ENCODE results near the gene EML6. TPM values are rescaled to one million over a fixed set of nuclear protein-coding genes. Genes with fewer than 3 reads are reported as not detected.
"Not testable (repeated sequence)": the region's sequence is repeated elsewhere in the genome, so short reads cannot be mapped to it uniquely, and the experiment has no call there.

Gene EML6
- polyA plus RNA-seq, 2 of the 4 experiments (the other 2 are of a cell fraction) = 1.4 to 1.5 TPM

- no peak for TF ChIP-seq CTCF (IDR thresholded peaks at IDR 0.05)
These were observed 261.0 kb downstream of the EML6 start (continued) for GRCh38 chr2:54984476-54984875.

GRCh38 chr2:54986264-54986663, 262.8 kb downstream of the EML6 start:
- 87% methylated on average over 3 of the region's 3 CpGs for WGBS (ENCODE audit: missing lambda C conversion rate)
- no peak for ATAC-seq
- CTCF ChIA-PET = interaction anchor here (0.7 to 2.1 kb wide), 4 partner anchors 9 to 86 kb away, joined by 4 to 5 read pairs (median 4); no protein-coding TSS in a partner anchor
- no peak overlapping the region for H3K27ac ChIP-seq
- H3K9me3 ChIP-seq = no peaks in the 10 kb centered on the region
- peaks cover 35% of the 10 kb centered on the region for H3K4me1 ChIP-seq
- no peak overlapping the region for H3K4me2 ChIP-seq
- H3K4me3 ChIP-seq = no peak overlapping the region
- DNase-seq (ENCODE audit: low read depth in 1 of 2, low spot score in 1 of 2) = no peak
- no peak for FAIRE-seq
- no peak for TF ChIP-seq JUN (IDR thresholded peaks at IDR 0.05)
- TF ChIP-seq NPAS2 (CRISPR knock-in tag; IDR thresholded peaks at IDR 0.05; ENCODE audit: borderline replicate concordance) = no peak
- POLR2A ChIA-PET = no interaction called here

GRCh38 chr2:54988612-54989011, 265.1 kb downstream of the EML6 start:
- peaks cover 29% of the 10 kb centered on the region for H3K4me1 ChIP-seq
- H3K27ac ChIP-seq = no peak overlapping the region
- WGBS (ENCODE audit: missing lambda C conversion rate) = 88% methylated on average over 3 of the region's 3 CpGs
- FAIRE-seq (no peak), DNase-seq (ENCODE audit: low read depth in 1 of 2, low spot score in 1 of 2) (no peak), ATAC-seq (no peak)
- CTCF ChIA-PET = interaction anchor here (0.6 to 2.6 kb wide), 3 partner anchors 26 to 89 kb away, joined by 3 to 7 read pairs (median 3); no protein-coding TSS in a partner anchor
- POLR2A ChIA-PET = no interaction called here
- no peaks in the 10 kb centered on the region for H3K9me3 ChIP-seq
- TF ChIP-seq ATOH8 (CRISPR knock-in tag; IDR thresholded peaks at IDR 0.05; ENCODE audit: low read depth) (no peak), MAZ (IDR thresholded peaks at IDR 0.05; ENCODE audit: borderline replicate concordance, low read depth, low read length) (no peak), CBX2 (IDR thresholded peaks at IDR 0.05; ENCODE audit: borderline replicate concordance, low read depth) (no peak), POLR2A (IDR thresholded peaks at IDR 0.05; ENCODE audit: low read length) (no peak), EP300 (IDR thresholded peaks at IDR 0.05) (no peak), USF2 (IDR thresholded peaks at IDR 0.05) (no peak), ZC3H11A (IDR thresholded peaks at IDR 0.05) (no peak), RCOR1 (IDR thresholded peaks at IDR 0.05; ENCODE audit: low read depth, low read length) (no peak), ZFP36 (IDR thresholded peaks at IDR 0.05; ENCODE audit: borderline replicate concordance, partially characterized antibody) (no peak), TP53 (CRISPR knock-in tag; IDR thresholded peaks at IDR 0.05) (no peak), JUNB (IDR thresholded peaks at IDR 0.05) (no peak), REST (IDR thresholded peaks at IDR 0.05) (no peak), FOSB (CRISPR knock-in tag; IDR thresholded peaks at IDR 0.05) (no peak), FOSL2 (IDR thresholded peaks at IDR 0.05) (no peak), FOSL2 (CRISPR knock-in tag; IDR thresholded peaks at IDR 0.05) (no peak), TFCP2L1 (CRISPR knock-in tag; IDR thresholded peaks at IDR 0.05) (no peak), BHLHE40 (IDR thresholded peaks at IDR 0.05; ENCODE audit: low read depth, low read length) (no peak), CHD4 (IDR thresholded peaks at IDR 0.05; ENCODE audit: borderline replicate concordance) (no peak)
- no peak overlapping the region for H3K4me3 ChIP-seq
- no peak overlapping the region for H3K4me2 ChIP-seq

GRCh38 chr2:54990694-54991093, 267.2 kb downstream of the EML6 start:
- H3K4me1 ChIP-seq = peaks cover 13% of the 10 kb centered on the region; the same call in 2 of the 3 replicates
- H3K4me2 ChIP-seq; H3K27ac ChIP-seq; H3K4me3 ChIP-seq; H3K9me3 ChIP-seq; DNase-seq (ENCODE audit: low read depth in 1 of 2, low spot score in 1 of 2); POLR2A ChIA-PET; FAIRE-seq; ATAC-seq: not testable (repeated sequence)
- WGBS (ENCODE audit: missing lambda C conversion rate) = 88% methylated on average over 19 of the region's 19 CpGs
- CTCF ChIA-PET = interaction anchor here (0.6 to 2.6 kb wide), 4 partner anchors 9 to 91 kb away, joined by 4 to 7 read pairs (median 4); no protein-coding TSS in a partner anchor

All from A549 (cell line).